MCF 10A (cell line): Measurements from ENCODE around the gene F2RL3. TPM values are rescaled to one million over a fixed set of nuclear protein-coding genes. Genes with fewer than 3 reads are reported as not detected.

Source experiments
- total RNA-seq: library from RNA; stranded (reverse); gene quantifications from 2 replicates; pipeline ENCODE4 v1.2.3, GENCODE V29; 2022

Gene F2RL3
- total RNA-seq, 1 experiment from 2014 or later, result not detected

Other genes with a start within 250 kb of the F2RL3 start
- gene SMIM7, start 228.9 kb upstream of the F2RL3 start, total RNA-seq, result 69.3 and 81.8 TPM in 2 replicates
- 2.1 and 4.5 TPM in 2 replicates for gene TMEM38A, start 227.9 kb upstream of the F2RL3 start, total RNA-seq
- 0.59 and 0.63 TPM in 2 replicates for gene NWD1, start 169.2 kb upstream of the F2RL3 start, total RNA-seq
- gene SIN3B, start 59.6 kb upstream of the F2RL3 start, total RNA-seq, result 56.0 and 66.6 TPM in 2 replicates
- gene CPAMD8, start 137.8 kb downstream of the F2RL3 start, total RNA-seq, result 1.3 and 2.3 TPM in 2 replicates
- gene HAUS8, start 186.5 kb downstream of the F2RL3 start, total RNA-seq, result 6.6 and 8.4 TPM in 2 replicates
- 43.5 and 49.5 TPM in 2 replicates for gene MYO9B, start 186.8 kb downstream of the F2RL3 start, total RNA-seq